ENCODE measurements around the gene PLEKHG2.
A peak's percentile ranks its signal among the peaks of the same experiment; 100 is the strongest.

Gene PLEKHG2

GRCh38 chr19:39423258-39424086 lies 11.0 kb downstream of the PLEKHG2 start:
- DNase-seq: no peak

GRCh38 chr19:39424934-39425333 lies 12.5 kb downstream of the PLEKHG2 start:
- DNase-seq: no peak

GRCh38 chr19:39425744-39426143 lies 13.3 kb downstream of the PLEKHG2 start:
- DNase-seq: no peak

- DNase-seq: no peak
Measured at GRCh38 chr19:39426170-39426569, 13.7 kb downstream of the PLEKHG2 start.

- DNase-seq: no peak
Measured at GRCh38 chr19:39427707-39428106, 15.2 kb downstream of the PLEKHG2 start.

GRCh38 chr19:39428283-39429112 lies 16.0 kb downstream of the PLEKHG2 start:
- DNase-seq: no peak

GRCh38 chr19:39430675-39431593 lies 18.5 kb downstream of the PLEKHG2 start:
- DNase-seq: peak; percentile 68

- DNase-seq: no peak
Measured at GRCh38 chr19:39432677-39433025, 20.2 kb downstream of the PLEKHG2 start.

GRCh38 chr19:39433480-39434079 lies 21.1 kb downstream of the PLEKHG2 start:
- DNase-seq: no peak

GRCh38 chr19:39434123-39435076 lies 21.9 kb downstream of the PLEKHG2 start:
- no peak for DNase-seq

- peak; percentile 97 for DNase-seq
Measured at GRCh38 chr19:39435499-39436349, 23.3 kb downstream of the PLEKHG2 start, which contains the start of gene RPS16. TSS of gene RPS16 (minus strand) at chr19:39435949. CDS start at chr19:39435895, 54 bp downstream.

- no peak for DNase-seq
Measured at GRCh38 chr19:39436350-39436716, 23.9 kb downstream of the PLEKHG2 start.

GRCh38 chr19:39438270-39438934 lies 25.9 kb downstream of the PLEKHG2 start:
- DNase-seq: no peak

- DNase-seq: no peak
Measured at GRCh38 chr19:39444598-39445195, 32.2 kb downstream of the PLEKHG2 start.

- peak; percentile 97 for DNase-seq
Measured at GRCh38 chr19:39445196-39446111, 33.0 kb downstream of the PLEKHG2 start, which contains the start of gene SUPT5H. TSS of gene SUPT5H (plus strand) at chr19:39445582. CDS start at chr19:39445891, 309 bp downstream.

GRCh38 chr19:39446365-39447084 lies 34.1 kb downstream of the PLEKHG2 start:
- no peak for DNase-seq

- no peak for DNase-seq
Measured at GRCh38 chr19:39448271-39448670, 35.8 kb downstream of the PLEKHG2 start.
